Endodermal cell (in vitro differentiated cells): ENCODE measurements around the gene FRAT1. TPM values are rescaled to one million over a fixed set of nuclear protein-coding genes. Genes with fewer than 3 reads are reported as not detected.

Source experiments
- DNase-seq: peaks from one replicate; pipeline ENCODE4 v3.0.0-alpha.2; 2017
- H3K27ac ChIP-seq: 2 replicates; pipeline ENCODE4 v1.5.1; 2013; ENCODE audit warnings: mild to moderate bottlenecking, low read depth, low read length, moderate library complexity
- H3K27me3 ChIP-seq: 2 replicates; pipeline ENCODE4 v1.6.1; 2013; ENCODE audit warnings: mild to moderate bottlenecking, low read length, moderate library complexity; ENCODE audit not compliant: insufficient read depth, control insufficient read depth, poor library complexity, severe bottlenecking
- H3K36me3 ChIP-seq: 2 replicates; pipeline ENCODE4 v1.7.0; 2013; ENCODE audit warnings: mild to moderate bottlenecking, low read length, moderate library complexity; ENCODE audit not compliant: control insufficient read depth, insufficient read depth
- H3K4me1 ChIP-seq: one replicate; pipeline ENCODE4 v1.7.0; 2013; ENCODE audit warnings: low read length; ENCODE audit not compliant: control insufficient read depth, insufficient read depth
- H3K4me3 ChIP-seq: 2 replicates; pipeline ENCODE4 v1.5.1; 2013; ENCODE audit warnings: mild to moderate bottlenecking, low read length, moderate library complexity
- H3K9ac ChIP-seq: 2 replicates; pipeline ENCODE4 v1.6.1; 2013; ENCODE audit warnings: mild to moderate bottlenecking, low read length, moderate library complexity; ENCODE audit not compliant: poor library complexity, severe bottlenecking; ENCODE audit errors: extremely low read depth
- H3K9me3 ChIP-seq: 2 replicates; pipeline ENCODE4 v1.6.1; 2013; ENCODE audit warnings: mild to moderate bottlenecking, low read length, moderate library complexity; ENCODE audit not compliant: control insufficient read depth
- H3K27ac Mint-ChIP-seq: 2 replicates; pipeline ENCODE4 v1.8.0; 2020; ENCODE audit warnings: mixed read lengths
- H3K27me3 Mint-ChIP-seq: 2 replicates; pipeline ENCODE4 v1.8.0; 2021; ENCODE audit warnings: mild to moderate bottlenecking, mixed read lengths; ENCODE audit not compliant: insufficient read depth
- H3K36me3 Mint-ChIP-seq: 2 replicates; pipeline ENCODE4 v1.8.0; 2020; ENCODE audit warnings: low read depth, mixed read lengths
- H3K4me1 Mint-ChIP-seq: 2 replicates; pipeline ENCODE4 v1.8.0; 2020; ENCODE audit warnings: mixed read lengths
- H3K4me3 Mint-ChIP-seq: 2 replicates; pipeline ENCODE4 v1.8.0; 2020; ENCODE audit warnings: mild to moderate bottlenecking, moderate library complexity, mixed read lengths
- H3K9me3 Mint-ChIP-seq: 2 replicates; pipeline ENCODE4 v1.8.0; 2020; ENCODE audit warnings: mild to moderate bottlenecking, mixed read lengths
- CTCF ChIP-seq: fragments of 200-600 bp; sonication (generic); conservative IDR thresholded peaks from 2 replicates; pipeline ENCODE4 v1.5.0; 2021; ENCODE audit warnings: antibody characterized with exemption, mild to moderate bottlenecking
- WGBS, 2 experiments: methylation state at CpG; one replicate each; pipeline versions ENCODE4 v1.1.5 to v1.1.7; 2013; ENCODE audit warnings: missing lambda C conversion rate in 2 of 2, mixed read lengths in 1 of 2; ENCODE audit not compliant: insufficient coverage in 1 of 2, insufficient read length in 1 of 2; 5-methylcytosine and 5-hydroxymethylcytosine counted together
- total RNA-seq, 2 donors: library from RNA; stranded (reverse); fragmentation: NEBNext Ultra II Directional in 1 of 2; extraction: Animal tissue kit (Norgen Biotek cat#: 25700) in 1 of 2; gene quantifications; 2 replicates in 1 of 2; 3 replicates in 1 of 2; pipeline ENCODE4 v1.2.1, GENCODE V29; 2021

FRAT1 gene
- total RNA-seq, 2 donors from 2014 or later = 6.5 to 7.3 TPM

GRCh38 chr10:97366572-97366971, 47.5 kb downstream of the FRAT1 start:
- no peaks in the 10 kb centered on the region for H3K9me3 Mint-ChIP-seq
- no peaks in the 10 kb centered on the region for H3K4me1 ChIP-seq
- H3K27me3 ChIP-seq = no peaks in the 10 kb centered on the region
- H3K9me3 ChIP-seq = no peaks in the 10 kb centered on the region
- no peak for DNase-seq
- no peak overlapping the region for H3K4me3 ChIP-seq
- peaks cover 43% of the 10 kb centered on the region for H3K36me3 ChIP-seq
- H3K27ac Mint-ChIP-seq = no peak overlapping the region
- 95 to 98% methylated on average over 8 to 11 of the region's 11 CpGs for WGBS, 2 experiments
- H3K36me3 Mint-ChIP-seq = peaks cover 73% of the 10 kb centered on the region
- H3K27me3 Mint-ChIP-seq = no peaks in the 10 kb centered on the region
- no peak overlapping the region for H3K4me3 Mint-ChIP-seq
- H3K27ac ChIP-seq = no peak overlapping the region
- H3K9ac ChIP-seq = no peak overlapping the region
- H3K4me1 Mint-ChIP-seq = no peaks in the 10 kb centered on the region
- TF ChIP-seq CTCF = no peak

DNA sequence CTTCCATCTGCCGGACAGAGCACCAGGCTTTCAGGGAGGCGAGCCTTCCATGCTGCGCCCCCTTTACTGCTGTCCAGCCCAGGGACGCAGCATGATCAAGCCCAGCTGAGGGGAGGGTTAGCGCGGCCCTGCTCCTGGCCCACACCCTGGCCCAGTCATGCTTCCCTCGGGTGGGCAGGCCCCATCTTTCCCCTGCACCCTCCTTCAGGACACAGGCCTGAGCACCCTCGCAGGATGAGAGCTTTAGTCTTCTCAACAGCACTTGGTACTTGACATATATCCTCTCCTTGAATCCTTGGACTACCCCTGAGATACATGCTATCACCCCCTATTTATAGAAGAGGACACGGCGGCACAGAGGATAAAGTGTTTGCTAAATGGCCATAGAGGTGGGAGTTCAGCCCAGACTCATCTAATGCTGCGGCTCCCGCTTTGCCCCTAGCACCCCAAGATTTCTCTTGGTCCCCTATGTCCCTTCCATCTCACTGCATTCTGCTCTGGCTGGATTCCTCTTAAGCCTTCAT, 48.1 kb downstream of the FRAT1 start:
- H3K4me1 Mint-ChIP-seq = no peaks in the 10 kb centered on the region
- no peak overlapping the region for H3K4me3 ChIP-seq
- 91 to 98% methylated on average over 8 to 12 of the region's 12 CpGs for WGBS, 2 experiments
- no peak overlapping the region for H3K27ac Mint-ChIP-seq
- no peaks in the 10 kb centered on the region for H3K9me3 Mint-ChIP-seq
- no peak overlapping the region for H3K9ac ChIP-seq
- H3K27me3 Mint-ChIP-seq = no peaks in the 10 kb centered on the region
- peaks cover 79% of the 10 kb centered on the region for H3K36me3 Mint-ChIP-seq
- no peaks in the 10 kb centered on the region for H3K4me1 ChIP-seq
- no peaks in the 10 kb centered on the region for H3K27me3 ChIP-seq
- H3K4me3 Mint-ChIP-seq = no peak overlapping the region
- no peak for TF ChIP-seq CTCF
- peaks cover 50% of the 10 kb centered on the region for H3K36me3 ChIP-seq
- H3K27ac ChIP-seq = no peak overlapping the region
- DNase-seq = no peak
- no peaks in the 10 kb centered on the region for H3K9me3 ChIP-seq

Other genes starting within 250 kb of the FRAT1 start
- 1 to 10 TPM in 1 of 2 donors, under 1 TPM in 1; 0.97 to 2.4 TPM for gene SLIT1, start 133.3 kb upstream of the FRAT1 start, total RNA-seq
- gene ARHGAP19, start 26.6 kb upstream of the FRAT1 start, total RNA-seq = 10 to 100 TPM; 26.8 to 47.6 TPM
- 10 to 100 TPM; 31.0 to 35.2 TPM for gene FRAT2, start 15.5 kb downstream of the FRAT1 start, total RNA-seq
- gene RRP12, start 82.1 kb downstream of the FRAT1 start, total RNA-seq = 10 to 100 TPM; 33.0 to 34.7 TPM
- 100 to 1,000 TPM; 490 to 499 TPM for gene PGAM1, start 106.9 kb downstream of the FRAT1 start, total RNA-seq
- gene EXOSC1, start 126.7 kb downstream of the FRAT1 start, total RNA-seq = 10 to 100 TPM; 48.9 to 55.6 TPM
- gene ZDHHC16, start 126.9 kb downstream of the FRAT1 start, total RNA-seq = 10 to 100 TPM; 44.5 to 53.6 TPM
- 10 to 100 TPM; 84.2 to 98.8 TPM for gene MMS19, start 179.2 kb downstream of the FRAT1 start, total RNA-seq
- 10 to 100 TPM; 19.1 to 19.3 TPM for gene UBTD1, start 179.7 kb downstream of the FRAT1 start, total RNA-seq